GM21786 (cell line): ENCODE measurements around the gene LCN6.
"Not testable (repeated sequence)": the region's sequence is repeated elsewhere in the genome, so short reads cannot be mapped to it uniquely, and the experiment has no call there.

Experiments
- ATAC-seq: cut with Tn5 transposase; IDR thresholded peaks from one replicate; pipeline ENCODE4 v1.9.1; 2021; ENCODE audit not compliant: unreplicated experiment

Gene LCN6

GRCh38 chr9:136760424-136760823 lies 12.1 kb upstream of the LCN6 start:
- ATAC-seq, result no peak

DNA sequence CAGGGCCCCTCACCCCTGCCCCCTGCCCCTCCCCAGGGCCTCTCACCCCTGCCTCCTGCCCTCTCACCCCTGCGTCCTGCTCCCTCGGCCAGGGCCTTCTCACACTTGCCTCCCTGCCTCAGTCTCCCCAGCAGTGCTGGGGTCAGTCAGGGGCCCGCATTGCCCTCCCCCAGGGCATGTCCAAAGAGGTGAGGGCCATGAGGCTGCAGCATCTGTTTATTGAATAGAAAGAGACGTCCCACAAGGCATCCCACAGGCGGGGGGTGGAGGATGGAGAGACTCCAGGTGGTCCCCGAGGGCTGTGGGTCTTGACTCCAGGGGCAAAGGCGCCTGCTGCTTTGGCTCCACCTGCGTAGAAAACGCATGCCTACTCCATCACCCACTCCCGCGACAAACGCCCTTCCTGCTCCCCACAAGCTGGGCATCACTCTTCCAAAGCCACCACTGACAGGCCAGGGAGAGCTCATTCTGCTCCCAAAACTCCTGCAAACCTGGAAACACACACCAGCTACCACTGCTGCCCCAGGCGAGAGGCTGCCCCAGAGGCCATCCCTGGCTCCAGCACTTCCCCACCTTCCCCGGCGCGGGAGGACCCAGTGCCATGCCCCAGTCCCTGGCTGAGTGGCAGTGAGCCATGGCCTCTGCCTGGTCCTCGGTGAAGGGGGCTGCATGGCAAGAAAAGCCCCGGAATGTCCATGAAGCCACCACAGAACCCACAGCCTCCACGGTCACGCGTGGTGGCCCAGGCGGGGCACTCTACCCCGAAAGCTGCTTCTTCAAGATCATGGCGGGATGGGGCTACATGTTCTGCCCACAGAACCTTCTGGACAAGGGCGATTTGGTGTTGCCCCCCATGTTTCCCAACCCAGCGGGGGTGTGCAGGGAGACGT lies 11.4 kb upstream of the LCN6 start:
- no peak for ATAC-seq

DNA sequence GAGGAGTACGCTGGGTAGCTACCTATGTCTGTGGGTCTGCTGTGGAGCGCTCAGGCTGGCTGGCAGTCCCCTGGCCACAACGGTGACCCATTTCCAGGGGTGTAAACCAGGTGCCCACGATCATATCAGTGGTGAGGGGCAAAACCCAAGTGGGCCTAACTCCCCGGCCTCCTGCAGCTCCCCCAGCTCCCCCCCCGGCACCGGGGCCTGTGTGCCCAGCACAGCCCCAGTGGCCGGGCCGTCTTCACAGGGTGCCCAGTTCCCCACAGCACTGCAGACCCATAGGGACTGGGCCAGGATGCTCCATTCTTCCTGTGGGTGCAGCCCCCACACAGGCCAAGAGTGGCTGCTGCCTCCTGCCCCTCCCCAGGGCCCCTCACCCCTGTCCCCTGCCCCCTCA lies 10.7 kb upstream of the LCN6 start:
- ATAC-seq, result no peak

DNA sequence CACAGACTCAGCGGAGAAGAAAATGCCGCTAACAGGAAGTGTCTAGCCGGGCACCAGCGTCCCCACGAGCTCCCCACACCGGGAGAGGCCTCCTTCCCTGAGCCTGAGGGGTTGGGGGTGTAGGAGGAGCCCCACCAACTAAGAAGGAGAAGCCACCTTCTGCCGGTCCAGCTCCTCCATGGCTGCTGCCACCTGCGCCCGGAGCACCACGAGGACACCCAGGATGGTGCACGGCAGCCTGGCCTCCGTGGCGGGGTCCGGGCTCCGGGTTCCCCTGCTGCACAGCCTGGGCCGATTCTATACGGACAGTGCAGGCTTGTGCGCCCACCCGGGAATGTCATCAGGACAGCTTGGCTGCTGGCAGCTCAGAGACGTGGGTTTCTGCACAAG lies 9.4 kb upstream of the LCN6 start:
- ATAC-seq, result no peak

GRCh38 chr9:136757328-136757727 lies 9.0 kb upstream of the LCN6 start:
- ATAC-seq, result no peak

GRCh38 chr9:136756836-136757235 lies 8.5 kb upstream of the LCN6 start:
- no peak for ATAC-seq

GRCh38 chr9:136756134-136756438 lies 7.8 kb upstream of the LCN6 start:
- no peak for ATAC-seq

GRCh38 chr9:136755302-136756133 lies 7.2 kb upstream of the LCN6 start:
- not testable (repeated sequence) for ATAC-seq

DNA sequence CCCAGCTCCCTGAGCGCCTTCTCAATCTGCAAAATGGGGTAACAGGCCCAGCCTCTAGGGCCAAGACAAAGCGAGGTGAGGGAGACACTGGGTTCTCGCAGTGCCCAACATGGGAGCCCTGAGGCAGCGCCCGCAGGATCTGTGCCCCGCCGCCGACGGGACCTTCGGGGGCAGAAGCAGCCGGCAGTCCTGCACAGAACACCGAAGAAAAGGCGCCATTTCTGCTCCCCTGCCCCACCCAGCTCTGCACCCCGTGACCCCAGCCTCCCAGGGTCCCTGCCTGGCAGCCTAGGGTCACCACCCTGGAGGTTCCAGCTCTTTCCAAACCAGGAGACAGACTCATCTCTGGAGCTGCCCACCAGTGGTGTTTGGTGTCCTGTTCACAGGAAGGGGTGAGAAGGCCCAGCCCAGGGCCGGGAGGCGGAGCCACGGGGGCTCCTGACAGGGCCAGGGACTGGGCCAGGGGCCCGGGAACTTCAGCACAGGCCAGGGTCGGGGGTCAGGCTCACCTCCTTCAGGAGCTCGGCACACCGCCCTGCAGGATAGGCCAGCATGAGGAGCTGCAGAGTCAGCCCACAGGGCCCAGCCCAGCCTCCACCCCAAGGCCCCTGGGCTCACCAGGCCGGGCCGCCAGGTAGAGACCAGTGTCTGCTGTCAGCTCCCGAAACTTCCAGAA lies 6.4 kb upstream of the LCN6 start:
- ATAC-seq, result no peak

GRCh38 chr9:136754059-136754572 lies 5.8 kb upstream of the LCN6 start:
- ATAC-seq, result no peak

- ATAC-seq, result no peak
Measured at GRCh38 chr9:136753371-136754058, 5.2 kb upstream of the LCN6 start.

DNA sequence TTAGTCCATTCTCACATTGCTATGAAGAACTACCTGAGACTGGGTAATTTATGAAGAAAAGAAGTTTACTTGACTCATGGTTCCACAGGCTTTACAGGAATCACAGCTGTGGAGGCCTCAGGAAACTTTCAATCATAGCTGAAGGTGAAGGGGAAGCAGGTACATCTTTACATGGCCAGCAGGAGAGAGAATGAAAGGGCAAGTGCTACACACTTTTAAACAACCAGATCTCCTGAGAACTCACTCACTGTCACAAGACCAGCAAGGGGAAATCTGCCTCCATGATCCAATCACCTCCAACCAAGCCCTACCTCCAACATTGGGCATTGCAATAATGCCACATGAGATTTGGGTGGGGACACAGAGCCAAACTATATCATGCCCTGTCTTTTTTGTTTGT lies 3.5 kb upstream of the LCN6 start:
- ATAC-seq, result no peak

- ATAC-seq, result no peak
Measured at GRCh38 chr9:136751244-136751643, 2.9 kb upstream of the LCN6 start.

- ATAC-seq, result no peak
Measured at GRCh38 chr9:136750526-136750925, 2.2 kb upstream of the LCN6 start.

DNA sequence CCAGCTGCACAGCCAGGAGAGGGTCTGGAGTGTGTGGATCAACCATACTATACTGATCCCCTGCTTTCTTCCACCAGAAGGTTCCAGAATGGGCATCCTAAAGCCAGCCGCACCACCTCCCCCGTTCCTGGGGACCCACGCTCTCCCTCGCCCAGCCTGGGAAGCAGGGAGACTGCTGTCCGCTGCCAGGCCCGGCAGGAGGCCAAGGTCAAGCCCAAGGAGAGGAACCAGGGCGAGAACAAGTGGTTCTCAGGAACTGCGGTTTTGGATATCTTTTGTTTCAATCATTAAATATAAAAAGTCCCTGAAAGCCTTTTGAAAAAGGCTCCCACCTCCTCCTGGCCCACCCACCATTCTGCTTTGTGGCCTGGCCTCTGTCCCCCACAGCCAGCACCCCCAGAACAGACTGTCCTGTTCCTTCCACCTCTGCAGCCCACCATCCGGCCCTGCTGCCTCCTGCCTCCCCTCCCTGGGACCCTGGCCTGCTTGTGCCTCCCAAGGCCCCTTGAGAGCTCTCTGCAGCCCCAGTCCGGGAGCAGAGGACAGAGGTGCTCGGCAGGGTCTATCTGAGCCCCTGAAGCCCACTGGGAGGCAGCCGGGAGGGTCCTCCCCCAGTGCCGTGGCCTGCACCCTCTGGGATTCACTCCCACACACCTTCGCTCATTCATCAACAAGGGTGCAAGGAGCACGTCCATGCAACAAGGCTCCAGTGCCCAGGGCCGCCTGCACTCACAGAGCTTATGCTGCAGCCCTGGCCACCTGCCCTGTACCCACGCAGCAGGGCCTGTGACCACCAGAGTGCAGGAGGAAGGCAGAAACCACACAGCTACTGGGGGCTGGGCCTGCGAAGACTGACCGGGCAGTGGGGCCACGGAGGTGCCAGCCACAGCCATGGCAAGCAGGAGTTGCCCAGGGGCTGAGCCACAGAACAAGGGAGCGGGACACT lies 614 bp upstream of the LCN6 start:
- no peak for ATAC-seq

- no peak for ATAC-seq
Measured at GRCh38 chr9:136747161-136748060, 914 bp downstream of the LCN6 start.

DNA sequence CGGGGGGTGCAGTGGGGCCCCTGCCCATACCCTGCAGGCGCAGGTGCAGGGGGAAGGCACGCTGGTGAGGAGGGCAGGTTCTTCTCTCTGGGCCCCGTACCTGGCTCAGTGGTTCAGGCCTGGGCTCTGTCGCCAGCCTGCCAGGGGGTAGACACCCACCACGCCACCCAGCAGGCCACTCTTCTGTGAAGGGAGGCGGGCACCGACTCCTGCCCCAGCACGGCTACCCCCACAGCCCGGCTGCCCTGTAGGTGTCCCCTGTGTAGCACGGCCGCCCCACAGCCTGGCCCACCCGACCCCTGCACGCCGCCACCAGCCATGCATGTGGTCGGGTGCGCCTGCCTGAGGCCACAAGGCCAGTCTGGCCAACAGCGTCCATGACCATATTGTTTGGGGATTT lies 1.7 kb downstream of the LCN6 start:
- no peak for ATAC-seq

DNA sequence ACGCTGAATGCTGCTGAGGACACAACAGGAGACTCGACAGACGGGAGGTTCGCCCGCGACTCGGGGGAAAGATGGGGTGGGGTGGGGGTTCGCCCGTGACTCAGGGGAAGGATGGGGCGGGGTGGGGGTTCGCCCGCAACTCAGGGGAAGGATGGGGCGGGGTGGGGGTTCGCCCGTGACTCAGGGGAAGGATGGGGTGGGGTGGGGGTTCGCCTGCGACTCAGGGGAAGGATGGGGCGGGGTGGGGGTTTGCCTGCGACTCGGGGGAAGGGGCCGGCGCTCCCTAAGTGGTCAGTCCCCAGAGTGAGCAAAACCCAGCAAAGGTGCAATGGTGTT lies 2.2 kb downstream of the LCN6 start:
- ATAC-seq, result no peak
